Hepatocyte (in vitro differentiated cells): ENCODE results near the gene PFKM. TPM values are rescaled to one million over a fixed set of nuclear protein-coding genes. Genes with fewer than 3 reads are reported as not detected.

Experiments used
- DNase-seq: peaks from one replicate; pipeline ENCODE4 v3.0.0-alpha.2; 2016; ENCODE audit warnings: low spot score
- H2AFZ ChIP-seq: fragments of 200-600 bp; sonication (generic); 2 replicates; pipeline ENCODE4 v1.6.0; 2016; ENCODE audit warnings: antibody characterized with exemption, mild to moderate bottlenecking
- H3K27ac ChIP-seq: fragments of 200-600 bp; sonication (generic); 2 replicates; pipeline ENCODE4 v1.5.1; 2016; ENCODE audit warnings: mild to moderate bottlenecking
- H3K27me3 ChIP-seq: fragments of 200-600 bp; sonication (generic); 2 replicates; pipeline ENCODE4 v1.6.1; 2016
- H3K36me3 ChIP-seq: fragments of 200-600 bp; sonication (generic); replicated peaks from 2 replicates; pipeline ENCODE4 v1.5.1; 2016; ENCODE audit warnings: low read depth; ENCODE audit not compliant: insufficient read depth
- H3K4me1 ChIP-seq: fragments of 200-600 bp; sonication (generic); 2 replicates; pipeline ENCODE4 v1.5.1; 2016; ENCODE audit warnings: mild to moderate bottlenecking, moderate library complexity; ENCODE audit not compliant: insufficient read depth
- H3K4me2 ChIP-seq: fragments of 200-600 bp; sonication (generic); 2 replicates; pipeline ENCODE4 v1.6.0; 2016
- H3K4me3 ChIP-seq: fragments of 200-600 bp; sonication (generic); 2 replicates; pipeline ENCODE4 v1.5.1; 2016; ENCODE audit warnings: mild to moderate bottlenecking
- H3K79me2 ChIP-seq: fragments of 200-600 bp; sonication (generic); 2 replicates; pipeline ENCODE4 v1.6.0; 2017; ENCODE audit warnings: mild to moderate bottlenecking
- H3K9me2 ChIP-seq: fragments of 200-600 bp; sonication (generic); replicated peaks from 2 replicates; pipeline ENCODE4 v1.6.0; 2017; ENCODE audit warnings: mild to moderate bottlenecking; ENCODE audit not compliant: insufficient read depth
- H3K9me3 ChIP-seq: fragments of 200-600 bp; sonication (generic); 2 replicates; pipeline ENCODE4 v1.5.1; 2016; ENCODE audit warnings: low read depth, mild to moderate bottlenecking
- H4K20me1 ChIP-seq: fragments of 200-600 bp; sonication (generic); 2 replicates; pipeline ENCODE4 v1.6.0; 2016; ENCODE audit warnings: mild to moderate bottlenecking; ENCODE audit not compliant: insufficient read depth, poor library complexity, severe bottlenecking
- EZH2 ChIP-seq: fragments of 200-600 bp; sonication (generic); IDR thresholded peaks from 2 replicates; pipeline ENCODE4 v1.6.1; 2016; ENCODE audit warnings: antibody characterized with exemption, mild to moderate bottlenecking, borderline replicate concordance
- EZH2phosphoT487 ChIP-seq: fragments of 200-600 bp; sonication (generic); IDR thresholded peaks from one replicate; pipeline ENCODE4 v1.6.1; 2018; ENCODE audit warnings: antibody characterized with exemption, mild to moderate bottlenecking, low read depth, moderate library complexity; ENCODE audit not compliant: unreplicated experiment, severe bottlenecking
- WGBS: methylation state at CpG from one replicate; pipeline ENCODE4 v1.1.6; 2016; ENCODE audit warnings: low lambda C conversion rate; ENCODE audit errors: missing lambda C conversion rate; 5-methylcytosine and 5-hydroxymethylcytosine counted together
- polyA plus RNA-seq: library from polyadenylated mRNA; unstranded; fragments of >200 nt; fragmentation: Nextera tagmentation; extraction: Ambion mirVana; gene quantifications from 2 replicates; pipeline ENCODE4 v1.2.1, GENCODE V29; 2016
- total RNA-seq: library from RNA; depleted of rRNA; stranded (reverse); fragments of >200 nt; gene quantifications from 2 replicates; pipeline ENCODE4 v1.2.3, GENCODE V29; 2014
- TF ChIP-seq, protein P1 (sequence below): fragments of 200-600 bp; sonication (generic); IDR thresholded peaks from 2 replicates; pipeline ENCODE4 v1.5.1; 2016; ENCODE audit warnings: antibody characterized with exemption, mild to moderate bottlenecking; ENCODE audit not compliant: poor library complexity

Gene PFKM
- total and polyA plus RNA-seq, 2 experiments from 2014 or later, result 49.1 to 51.9 TPM

DNA sequence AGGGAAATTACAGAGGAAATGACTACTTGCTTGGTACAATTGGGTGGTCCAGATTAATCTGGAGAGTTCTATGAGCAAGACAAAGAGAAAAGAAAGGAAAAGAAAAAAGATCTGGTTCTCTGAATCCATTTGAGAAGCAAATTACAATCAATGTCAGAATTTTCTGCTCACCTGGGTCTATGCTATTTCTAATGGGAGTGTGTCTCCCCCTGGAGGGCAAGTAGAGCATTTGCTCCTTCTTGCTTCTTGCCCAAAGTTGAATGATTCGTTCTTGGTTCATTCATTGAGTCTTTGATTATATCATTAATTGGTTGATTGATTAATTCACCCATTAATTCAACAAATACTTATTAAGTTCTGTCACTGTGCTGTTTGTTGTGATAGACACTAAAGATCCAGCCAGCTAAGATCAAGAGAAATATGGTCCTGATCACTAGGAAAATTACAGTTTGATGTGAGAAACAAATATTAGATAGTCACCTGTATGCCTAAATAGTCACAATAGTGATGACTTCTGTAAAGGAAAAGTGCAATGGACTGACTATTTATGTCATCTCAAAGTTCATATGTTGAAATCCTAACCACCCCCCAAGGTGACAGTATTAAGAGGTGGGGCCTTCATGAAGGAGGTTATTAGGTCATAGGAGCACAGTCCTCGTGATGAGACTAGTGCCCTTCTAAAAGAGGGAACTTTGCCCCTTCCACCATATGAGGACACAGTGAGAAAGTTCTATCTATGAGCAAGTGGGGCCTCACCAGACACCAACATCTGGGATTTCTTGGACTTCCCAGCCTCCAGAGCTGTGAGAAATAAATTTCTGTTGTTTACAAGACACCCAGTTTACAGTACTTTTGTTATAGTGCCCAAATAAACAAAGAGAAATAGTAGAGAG is 46.2 kb downstream of the PFKM start:
- Histone ChIP-seq H3K4me1 (no peaks in the 10 kb centered on the region), H3K9me2 (no peaks in the 10 kb centered on the region), H3K36me3 (no peaks in the 10 kb centered on the region), H3K27ac (no peak overlapping the region), H3K4me3 (no peak overlapping the region), H4K20me1 (no peaks in the 10 kb centered on the region), H3K79me2 (no peaks in the 10 kb centered on the region), H3K4me2 (no peak overlapping the region), H2AFZ (no peak overlapping the region), H3K27me3 (no peaks in the 10 kb centered on the region), H3K9me3 (no peaks in the 10 kb centered on the region)
- WGBS, result 34% methylated on average over 2 of the region's 2 CpGs
- no peak for TF ChIP-seq EZH2phosphoT487
- TF ChIP-seq EZH2, result no peak
- TF ChIP-seq, protein P1, sequence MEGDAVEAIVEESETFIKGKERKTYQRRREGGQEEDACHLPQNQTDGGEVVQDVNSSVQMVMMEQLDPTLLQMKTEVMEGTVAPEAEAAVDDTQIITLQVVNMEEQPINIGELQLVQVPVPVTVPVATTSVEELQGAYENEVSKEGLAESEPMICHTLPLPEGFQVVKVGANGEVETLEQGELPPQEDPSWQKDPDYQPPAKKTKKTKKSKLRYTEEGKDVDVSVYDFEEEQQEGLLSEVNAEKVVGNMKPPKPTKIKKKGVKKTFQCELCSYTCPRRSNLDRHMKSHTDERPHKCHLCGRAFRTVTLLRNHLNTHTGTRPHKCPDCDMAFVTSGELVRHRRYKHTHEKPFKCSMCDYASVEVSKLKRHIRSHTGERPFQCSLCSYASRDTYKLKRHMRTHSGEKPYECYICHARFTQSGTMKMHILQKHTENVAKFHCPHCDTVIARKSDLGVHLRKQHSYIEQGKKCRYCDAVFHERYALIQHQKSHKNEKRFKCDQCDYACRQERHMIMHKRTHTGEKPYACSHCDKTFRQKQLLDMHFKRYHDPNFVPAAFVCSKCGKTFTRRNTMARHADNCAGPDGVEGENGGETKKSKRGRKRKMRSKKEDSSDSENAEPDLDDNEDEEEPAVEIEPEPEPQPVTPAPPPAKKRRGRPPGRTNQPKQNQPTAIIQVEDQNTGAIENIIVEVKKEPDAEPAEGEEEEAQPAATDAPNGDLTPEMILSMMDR, result peak; percentile 88
- peak; percentile 79 for DNase-seq

DNA sequence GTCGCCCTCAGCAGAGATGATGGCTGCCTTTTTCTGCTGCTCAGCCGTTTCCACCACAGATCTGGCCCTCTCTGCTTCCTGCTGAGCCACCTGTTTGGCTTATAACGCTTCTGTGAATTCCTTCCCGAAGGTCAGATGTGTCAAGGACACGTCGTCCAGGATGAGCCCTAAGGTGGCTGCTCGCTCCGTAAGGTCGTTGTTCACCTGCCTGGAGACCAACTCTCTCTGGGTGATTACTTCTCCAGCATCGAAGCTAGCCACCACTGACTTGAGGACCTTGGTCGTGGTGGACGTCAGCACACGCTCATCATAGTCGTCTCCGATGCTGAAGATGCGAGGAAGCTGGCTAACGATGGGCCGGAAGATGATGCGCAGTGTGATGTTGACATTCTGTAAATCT is 49.8 kb downstream of the PFKM start:
- no peak for DNase-seq
- H3K27ac ChIP-seq, result no peak overlapping the region
- H3K4me3 ChIP-seq, result no peak overlapping the region
- no peak for TF ChIP-seq EZH2
- H3K4me2 ChIP-seq, result no peak overlapping the region
- no peaks in the 10 kb centered on the region for H3K9me2 ChIP-seq
- H3K36me3 ChIP-seq, result no peaks in the 10 kb centered on the region
- no peaks in the 10 kb centered on the region for H4K20me1 ChIP-seq
- H3K4me1 ChIP-seq, result no peaks in the 10 kb centered on the region
- no peaks in the 10 kb centered on the region for H3K9me3 ChIP-seq
- H3K79me2 ChIP-seq, result no peaks in the 10 kb centered on the region
- no peak overlapping the region for H2AFZ ChIP-seq
- WGBS, result 88% methylated on average over 19 of the region's 19 CpGs
- H3K27me3 ChIP-seq, result no peaks in the 10 kb centered on the region

DNA sequence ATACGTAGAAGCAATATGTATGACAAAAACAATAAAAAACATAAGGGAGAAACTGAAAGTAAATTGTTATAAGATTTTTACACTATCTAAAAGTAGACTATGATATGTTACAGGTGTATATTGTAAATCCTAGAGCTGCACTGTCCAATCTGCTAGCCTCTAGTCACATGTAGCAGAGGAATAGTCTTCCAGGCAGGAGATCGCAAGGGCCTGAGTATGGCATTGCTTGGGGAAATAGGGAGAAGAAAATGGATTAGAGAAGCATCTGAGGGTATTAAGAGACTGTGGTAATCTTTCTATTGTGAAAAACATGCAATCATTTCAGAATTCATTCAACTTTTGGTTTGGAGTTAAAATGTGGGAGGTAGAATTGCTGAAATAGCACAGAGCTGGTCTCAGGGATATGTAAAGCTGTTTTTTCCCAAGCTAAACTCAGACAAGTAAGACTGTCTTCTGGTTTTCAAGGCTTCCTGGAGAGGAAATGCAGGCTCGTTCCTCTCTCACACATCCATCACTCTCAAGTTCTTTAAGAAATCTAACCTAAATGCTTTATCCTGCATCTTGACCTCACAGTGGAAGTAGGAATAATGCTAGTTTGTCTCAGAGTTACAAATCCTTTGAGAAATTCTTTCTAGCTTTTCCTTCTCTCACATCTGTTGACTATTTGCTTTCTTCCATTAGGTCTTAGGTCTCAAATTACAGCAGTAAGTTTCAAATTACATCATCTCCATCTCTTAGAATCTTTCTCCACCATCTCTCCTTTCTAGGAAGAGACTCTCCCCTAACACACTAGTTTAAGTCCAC is 56.7 kb downstream of the PFKM start:
- no peaks in the 10 kb centered on the region for H4K20me1 ChIP-seq
- H2AFZ ChIP-seq, result peak overlapping the region; percentile 22
- peak overlapping the region; percentile 61 for H3K27ac ChIP-seq
- no peaks in the 10 kb centered on the region for H3K79me2 ChIP-seq
- peak overlapping the region; percentile 61 for H3K4me2 ChIP-seq
- no peaks in the 10 kb centered on the region for H3K9me2 ChIP-seq
- TF ChIP-seq EZH2 (no peak), EZH2phosphoT487 (no peak)
- TF ChIP-seq, protein P1, result no peak
- H3K4me3 ChIP-seq, result no peak overlapping the region
- peaks cover 8% of the 10 kb centered on the region for H3K27me3 ChIP-seq
- DNase-seq, result no peak
- 55% methylated on average over 3 of the region's 3 CpGs for WGBS
- no peaks in the 10 kb centered on the region for H3K9me3 ChIP-seq
- H3K36me3 ChIP-seq, result no peaks in the 10 kb centered on the region
- H3K4me1 ChIP-seq, result peaks cover 16% of the 10 kb centered on the region

DNA sequence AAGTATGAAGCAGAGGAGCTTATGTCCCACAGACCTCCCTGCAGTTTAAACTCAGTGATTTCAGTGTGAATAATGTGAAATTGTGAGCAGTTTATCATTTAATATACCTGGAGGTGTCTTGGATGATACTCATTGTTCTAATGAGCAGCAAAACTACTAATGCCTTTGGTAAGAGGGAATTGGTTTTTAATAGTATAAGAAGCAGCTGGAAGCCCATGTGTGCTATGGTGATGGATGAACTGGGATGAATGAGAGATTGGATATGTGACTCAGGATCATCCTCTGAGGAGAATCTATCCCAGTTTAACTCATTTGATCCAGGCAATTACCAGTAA is 57.2 kb downstream of the PFKM start:
- Histone ChIP-seq H3K36me3 (no peaks in the 10 kb centered on the region), H3K4me1 (peaks cover 16% of the 10 kb centered on the region), H3K4me2 (peak overlapping the region; percentile 61), H3K9me2 (no peaks in the 10 kb centered on the region), H3K9me3 (no peaks in the 10 kb centered on the region), H3K79me2 (no peaks in the 10 kb centered on the region), H3K27me3 (peaks cover 13% of the 10 kb centered on the region), H3K27ac (peak overlapping the region; percentile 61), H2AFZ (no peak overlapping the region), H4K20me1 (no peaks in the 10 kb centered on the region), H3K4me3 (no peak overlapping the region)
- TF ChIP-seq EZH2phosphoT487, result no peak
- TF ChIP-seq EZH2, result no peak
- TF ChIP-seq, protein P1, result no peak
- no peak for DNase-seq
